ENCODE results near the gene RAB3GAP1. TPM values are rescaled to one million over a fixed set of nuclear protein-coding genes. Genes with fewer than 3 reads are reported as not detected.

RAB3GAP1 gene
- total and polyA plus RNA-seq, 7 donors: 24.5 to 52.7 (median 38.5) TPM

GRCh38 chr2:135037831-135038230 is 14.3 kb upstream of the RAB3GAP1 start:
- Histone ChIP-seq H3K4me3 (no peak overlapping the region), H3K36me3 (ENCODE audit: insufficient read depth in 1 of 2, low read depth in 1 of 2) (no peaks in the 10 kb centered on the region), H3K27me3 (ENCODE audit: insufficient read depth in 3 of 3, low read length in 2 of 3) (peaks cover 0 to 5% (median 0%) of the 10 kb centered on the region in 3 donors), H3K27ac (no peak overlapping the region), H3K9me3 (no peaks in the 10 kb centered on the region), H3K4me1 (no peaks in the 10 kb centered on the region)
- 78 to 91% (median 83%) methylated on average over 3 of the region's 3 CpGs for WGBS, 3 donors
- no peak for TF ChIP-seq CTCF (IDR thresholded peaks at IDR 0.05)
- ATAC-seq (no peak), DNase-seq (no peak)
- intact Hi-C loops (cut with DNase I): no loop called here

GRCh38 chr2:135043345-135043744 is 8.7 kb upstream of the RAB3GAP1 start:
- Histone ChIP-seq H3K4me1 (peaks cover 8% of the 10 kb centered on the region), H3K36me3 (ENCODE audit: insufficient read depth in 1 of 2, low read depth in 1 of 2) (no peaks in the 10 kb centered on the region), H3K9me3 (no peaks in the 10 kb centered on the region), H3K27me3 (ENCODE audit: insufficient read depth in 3 of 3, low read length in 2 of 3) (peaks cover 0 to 5% (median 0%) of the 10 kb centered on the region in 3 donors), H3K27ac (no peak overlapping the region), H3K4me3 (no peak overlapping the region)
- WGBS, 3 donors: 56 to 61% (median 59%) methylated on average over 2 of the region's 2 CpGs
- intact Hi-C loops (cut with DNase I): no loop called here
- TF ChIP-seq CTCF (IDR thresholded peaks at IDR 0.05): peak; percentile 16
- no peak for DNase-seq
- ATAC-seq: no peak

- Histone ChIP-seq H3K36me3 (ENCODE audit: insufficient read depth in 1 of 2, low read depth in 1 of 2) (no peaks in the 10 kb centered on the region), H3K9me3 (no peaks in the 10 kb centered on the region), H3K4me3 (no peak within 1 kb of the TSS), H3K27ac (no peak within 1 kb of the TSS), H3K4me1 (peaks cover 11% of the 10 kb centered on the region), H3K27me3 (ENCODE audit: insufficient read depth in 3 of 3, low read length in 2 of 3) (no peaks in the 10 kb centered on the region)
- DNase-seq: no peak
- TF ChIP-seq CTCF (IDR thresholded peaks at IDR 0.05): no peak
- intact Hi-C loops (cut with DNase I): no loop called here
- no peak for ATAC-seq
Measured at GRCh38 chr2:135047300-135047699, 4.8 kb upstream of the RAB3GAP1 start, which contains the start of gene MAP3K19. MAP3K19 (minus strand) TSS chr2:135047447; CDS start chr2:135024647, 22,800 bp downstream.

GRCh38 chr2:135048122-135048521 is 4.0 kb upstream of the RAB3GAP1 start:
- Histone ChIP-seq H3K27me3 (ENCODE audit: insufficient read depth in 3 of 3, low read length in 2 of 3) (no peaks in the 10 kb centered on the region), H3K9me3 (no peaks in the 10 kb centered on the region), H3K27ac (no peak overlapping the region), H3K36me3 (ENCODE audit: insufficient read depth in 1 of 2, low read depth in 1 of 2) (no peaks in the 10 kb centered on the region), H3K4me1 (peaks cover 11% of the 10 kb centered on the region), H3K4me3 (no peak overlapping the region)
- intact Hi-C loops (cut with DNase I): no loop called here
- DNase-seq: no peak
- no peak for TF ChIP-seq CTCF (IDR thresholded peaks at IDR 0.05)
- no peak for ATAC-seq
- 78 to 84% (median 79%) methylated on average over 6 of the region's 6 CpGs for WGBS, 3 donors

GRCh38 chr2:135050132-135050531 is 2.0 kb upstream of the RAB3GAP1 start:
- intact Hi-C loops (cut with DNase I): loop anchor here in 1 of 2 donors (5.0 kb wide), 1 partner anchor 43 kb away; no protein-coding TSS in a partner anchor
- ATAC-seq: no peak
- peaks cover 26% of the 10 kb centered on the region for H3K4me1 ChIP-seq

More at GRCh38 chr2:135050132-135050531, 2.0 kb upstream of the RAB3GAP1 start:
- no peak for DNase-seq
- Histone ChIP-seq H3K36me3 (ENCODE audit: insufficient read depth in 1 of 2, low read depth in 1 of 2) (no peaks in the 10 kb centered on the region), H3K9me3 (no peaks in the 10 kb centered on the region), H3K27me3 (ENCODE audit: insufficient read depth in 3 of 3, low read length in 2 of 3) (no peaks in the 10 kb centered on the region), H3K27ac (peak overlapping the region; percentile 27), H3K4me3 (no peak overlapping the region)
- 71 to 83% (median 72%) methylated on average over 3 of the region's 3 CpGs for WGBS, 3 donors
- no peak for TF ChIP-seq CTCF (IDR thresholded peaks at IDR 0.05)
